ENCODE results near the gene PLB1.

The PLB1 gene

DNA sequence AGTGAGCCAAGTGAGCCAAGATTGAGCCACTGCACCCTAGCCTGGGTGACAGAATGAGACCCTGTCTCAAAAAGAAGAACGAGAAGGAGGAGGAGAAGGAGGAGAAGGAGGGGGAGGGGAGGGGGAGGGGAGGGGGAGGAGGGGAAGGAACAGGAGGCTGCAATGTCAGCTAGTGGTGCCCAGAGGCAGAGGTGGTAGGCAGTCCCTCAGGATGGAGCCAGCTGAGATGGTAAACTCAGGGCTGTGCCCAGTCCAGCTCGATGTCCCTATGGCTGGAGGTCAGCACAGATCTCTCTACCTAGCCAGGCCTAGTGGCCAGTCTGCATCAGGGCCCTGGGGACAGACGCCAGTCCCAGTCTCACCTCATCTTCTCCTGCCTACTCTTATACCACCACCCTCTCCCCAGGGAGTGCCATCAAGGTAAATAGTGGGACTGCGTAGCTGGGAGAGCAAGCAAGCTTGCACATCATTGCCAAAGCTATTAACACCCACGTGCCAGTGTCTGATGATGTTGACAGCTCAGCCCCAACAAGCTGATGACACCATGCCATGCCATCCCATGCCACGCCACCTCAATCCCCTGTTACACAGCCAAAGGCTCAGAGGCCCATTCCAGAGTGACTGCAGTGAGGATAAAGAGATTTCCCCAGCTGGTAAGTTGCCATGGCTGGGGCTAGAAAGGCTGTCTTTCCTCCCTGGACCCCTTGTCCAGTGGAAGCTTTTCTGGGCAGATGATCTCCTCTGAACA lies 7.6 kb upstream of the PLB1 start:
- H3K9me3 ChIP-seq (ENCODE audit: control insufficient read depth, low read length): no peaks in the 10 kb centered on the region
- TF ChIP-seq CTCF (IDR thresholded peaks at IDR 0.05): no peak
- H2AFZ ChIP-seq: no peak overlapping the region
- no peaks in the 10 kb centered on the region for H3K36me3 ChIP-seq (ENCODE audit: control insufficient read depth, insufficient read depth, low read length)
- H3K4me1 ChIP-seq: no peaks in the 10 kb centered on the region
- no peak overlapping the region for H3K27ac ChIP-seq
- no peaks in the 10 kb centered on the region for H3K79me2 ChIP-seq
- H3K9ac ChIP-seq: no peak overlapping the region
- no peaks in the 10 kb centered on the region for H3K27me3 ChIP-seq (ENCODE audit: control insufficient read depth, insufficient read depth, low read length)
- no peak overlapping the region for H3K4me2 ChIP-seq (ENCODE audit: low read length)
- H3K4me3 ChIP-seq (ENCODE audit: low read depth, low read length): no peak overlapping the region

DNA sequence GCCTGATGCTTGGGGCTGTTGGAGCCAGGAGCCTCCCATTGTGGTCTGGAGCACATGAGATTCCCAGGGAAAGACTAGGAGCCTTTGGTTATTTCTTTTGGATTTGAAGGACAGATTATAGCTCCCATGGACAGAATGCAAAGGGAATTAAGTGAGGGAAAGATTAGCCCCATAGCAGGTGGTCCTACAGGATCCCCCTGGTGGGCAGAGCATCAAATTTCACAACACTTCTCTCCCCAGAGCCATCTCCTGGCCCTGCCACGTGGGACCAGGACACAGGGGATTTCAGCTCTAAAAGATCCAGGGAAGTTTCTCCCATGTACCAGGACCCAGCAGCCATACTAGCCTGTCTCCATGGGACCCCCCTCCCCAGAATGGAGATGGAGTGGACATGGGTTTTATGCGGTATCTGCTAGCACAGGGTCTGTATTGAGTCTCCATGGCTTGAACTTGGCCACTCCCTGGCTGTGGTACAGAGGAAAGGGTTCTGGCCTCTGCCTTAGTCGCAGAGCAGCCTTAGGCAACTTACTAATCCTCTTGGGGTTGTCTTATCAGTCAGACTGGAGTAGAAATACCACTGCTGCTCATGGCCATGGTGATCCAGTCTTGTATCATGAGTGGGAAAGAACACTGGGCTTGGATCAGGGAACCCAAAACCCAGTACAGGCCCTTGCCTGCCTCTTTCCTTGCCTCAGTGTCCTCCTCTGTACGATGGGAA lies 6.8 kb upstream of the PLB1 start:
- Histone ChIP-seq H3K4me1 (no peaks in the 10 kb centered on the region), H3K27me3 (ENCODE audit: control insufficient read depth, insufficient read depth, low read length) (no peaks in the 10 kb centered on the region), H2AFZ (no peak overlapping the region), H3K4me2 (ENCODE audit: low read length) (no peak overlapping the region), H3K9ac (no peak overlapping the region), H3K4me3 (ENCODE audit: low read depth, low read length) (no peak overlapping the region), H3K9me3 (ENCODE audit: control insufficient read depth, low read length) (no peaks in the 10 kb centered on the region), H3K36me3 (ENCODE audit: control insufficient read depth, insufficient read depth, low read length) (no peaks in the 10 kb centered on the region), H3K79me2 (no peaks in the 10 kb centered on the region), H3K27ac (no peak overlapping the region)
- no peak for TF ChIP-seq CTCF (IDR thresholded peaks at IDR 0.05)

DNA sequence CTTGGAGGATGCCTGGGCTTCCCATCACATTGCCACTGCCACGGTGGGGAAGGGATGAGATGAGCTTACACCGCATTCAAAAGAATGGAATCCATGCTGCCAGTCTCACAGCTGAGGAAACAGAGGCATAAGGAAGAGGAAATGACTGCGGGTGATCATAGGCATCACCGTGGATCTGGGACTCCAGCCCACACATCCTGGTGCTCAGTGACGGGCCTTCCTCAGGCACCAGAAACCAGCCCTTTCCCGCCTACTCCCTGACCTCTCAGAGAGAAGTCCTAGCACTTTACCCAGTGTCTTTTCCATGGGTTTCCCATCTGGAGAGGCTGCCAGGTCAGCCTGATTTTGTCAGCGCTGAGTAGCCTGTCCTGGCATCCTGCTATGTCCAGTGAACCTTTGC lies 5.3 kb upstream of the PLB1 start:
- Histone ChIP-seq H3K79me2 (no peaks in the 10 kb centered on the region), H3K9me3 (ENCODE audit: control insufficient read depth, low read length) (no peaks in the 10 kb centered on the region), H3K4me3 (ENCODE audit: low read depth, low read length) (no peak overlapping the region), H3K9ac (no peak overlapping the region), H3K4me1 (no peaks in the 10 kb centered on the region), H3K27me3 (ENCODE audit: control insufficient read depth, insufficient read depth, low read length) (no peaks in the 10 kb centered on the region), H3K27ac (no peak overlapping the region), H2AFZ (no peak overlapping the region), H3K4me2 (ENCODE audit: low read length) (no peak overlapping the region), H3K36me3 (ENCODE audit: control insufficient read depth, insufficient read depth, low read length) (no peaks in the 10 kb centered on the region)
- no peak for TF ChIP-seq CTCF (IDR thresholded peaks at IDR 0.05)

DNA sequence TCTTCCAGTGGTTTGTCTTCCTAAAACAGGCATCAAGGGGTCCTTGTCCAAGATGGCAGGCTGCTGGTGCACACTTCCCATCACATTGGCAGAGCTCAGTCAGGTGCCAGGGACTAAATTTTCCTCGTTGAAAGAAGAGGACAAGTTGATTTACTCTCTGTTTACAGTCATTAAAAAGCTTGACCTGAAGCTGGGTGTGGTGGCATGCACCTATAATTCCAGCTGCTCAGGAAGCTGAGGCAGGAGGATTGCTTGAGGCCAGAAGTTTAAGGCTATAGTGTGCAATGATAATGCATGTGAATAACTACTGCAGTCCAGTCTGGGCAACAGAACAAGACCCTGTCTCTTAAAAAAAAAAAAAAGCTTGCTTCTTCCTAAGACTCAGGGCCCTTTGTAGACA lies 3.6 kb upstream of the PLB1 start:
- Histone ChIP-seq H3K36me3 (ENCODE audit: control insufficient read depth, insufficient read depth, low read length) (no peaks in the 10 kb centered on the region), H3K4me2 (ENCODE audit: low read length) (no peak overlapping the region), H3K9me3 (ENCODE audit: control insufficient read depth, low read length) (no peaks in the 10 kb centered on the region), H3K9ac (no peak overlapping the region), H3K79me2 (no peaks in the 10 kb centered on the region), H3K4me3 (ENCODE audit: low read depth, low read length) (no peak overlapping the region), H3K27me3 (ENCODE audit: control insufficient read depth, insufficient read depth, low read length) (no peaks in the 10 kb centered on the region), H3K27ac (no peak overlapping the region), H3K4me1 (no peaks in the 10 kb centered on the region), H2AFZ (no peak overlapping the region)
- no peak for TF ChIP-seq CTCF (IDR thresholded peaks at IDR 0.05)

Measured in parathyroid adenoma (tissue), 2 donors.